Ishikawa (cell line): ENCODE results near the gene ZNF582.

Experiments
- CEBPB ChIP-seq: IDR thresholded peaks from 2 replicates; pipeline ENCODE4 v1.6.1; 2012
- EGR1 ChIP-seq: IDR thresholded peaks from 2 replicates; pipeline ENCODE4 v1.6.1; 2012
- FOXM1 ChIP-seq: IDR thresholded peaks from 2 replicates; pipeline ENCODE4 v1.6.1; 2012; ENCODE audit warnings: low read depth, borderline replicate concordance
- RAD21 ChIP-seq: IDR thresholded peaks from 2 replicates; pipeline ENCODE4 v1.6.1; 2012; ENCODE audit warnings: low read depth
- TAF1 ChIP-seq: IDR thresholded peaks from 2 replicates; pipeline ENCODE4 v1.6.1; 2012; ENCODE audit warnings: low read depth, mild to moderate bottlenecking
- YY1 ChIP-seq: IDR thresholded peaks from 2 replicates; pipeline ENCODE4 v1.6.1; 2012; ENCODE audit warnings: low read depth
- ZBTB7A ChIP-seq: IDR thresholded peaks from 2 replicates; pipeline ENCODE4 v1.6.1; 2012; ENCODE audit warnings: low read depth
- TF ChIP-seq, protein P1 (sequence below): IDR thresholded peaks from 2 replicates; pipeline ENCODE4 v1.6.1; 2012

DNA sequence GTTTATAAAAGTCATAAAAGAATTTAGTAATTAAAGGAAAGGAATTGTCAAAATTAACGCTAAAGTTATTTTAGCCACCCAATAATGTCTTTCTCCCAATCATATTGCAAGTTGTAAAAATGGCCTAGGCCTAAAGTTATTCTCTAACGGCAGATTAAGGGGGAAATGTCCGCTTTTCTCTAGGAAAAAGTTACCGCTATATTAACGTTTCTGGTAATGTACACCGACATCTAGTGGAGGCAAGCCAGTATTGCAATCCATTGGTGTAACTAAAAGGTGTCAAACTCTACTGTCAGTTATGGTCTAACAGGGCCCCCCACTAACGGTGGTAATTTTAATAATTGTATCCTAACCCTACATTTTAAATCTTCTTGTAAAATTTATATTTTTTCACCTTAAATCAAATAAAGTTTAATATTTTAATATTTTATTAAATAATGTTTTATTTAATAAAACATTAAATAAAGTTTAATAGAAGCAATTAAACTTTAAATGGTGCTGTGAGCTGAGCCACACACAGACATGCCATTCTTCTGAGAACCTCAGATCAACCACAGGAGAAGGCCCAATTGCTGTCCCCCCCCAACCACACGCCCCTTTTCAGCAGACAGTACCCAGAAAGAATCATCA lies 42.8 kb downstream of the ZNF582 start:
- TF ChIP-seq, protein P1, sequence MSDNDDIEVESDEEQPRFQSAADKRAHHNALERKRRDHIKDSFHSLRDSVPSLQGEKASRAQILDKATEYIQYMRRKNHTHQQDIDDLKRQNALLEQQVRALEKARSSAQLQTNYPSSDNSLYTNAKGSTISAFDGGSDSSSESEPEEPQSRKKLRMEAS = no peak
- TF ChIP-seq ZBTB7A (no peak), YY1 (no peak), RAD21 (peak; percentile 61), CEBPB (no peak), FOXM1 (no peak), EGR1 (no peak), TAF1 (no peak)
